Vagina (tissue), 2 donors: ENCODE measurements around the gene GOLM1.

ENCODE experiments used
- POLR2AphosphoS5 ChIP-seq, 2 donors: sonication (generic); formaldehyde crosslinking; IDR thresholded peaks; one replicate each; pipeline ENCODE4 v1.9.0; 2017; ENCODE audit warnings: antibody characterized with exemption in 2 of 2, mild to moderate bottlenecking in 2 of 2, low read depth in 1 of 2; ENCODE audit not compliant: insufficient read depth in 1 of 2
- TF ChIP-seq, protein P1 (sequence below), 3 experiments: fragments of 450-650 bp in 2 of 3; fragments of 200-600 bp in 1 of 3; sonication (generic) in 1 of 3; IDR thresholded peaks; one replicate each; pipeline ENCODE4 v1.5.1; 2017 to 2019; ENCODE audit warnings: antibody characterized with exemption in 3 of 3, mild to moderate bottlenecking in 2 of 3, moderate library complexity in 2 of 3

DNA sequence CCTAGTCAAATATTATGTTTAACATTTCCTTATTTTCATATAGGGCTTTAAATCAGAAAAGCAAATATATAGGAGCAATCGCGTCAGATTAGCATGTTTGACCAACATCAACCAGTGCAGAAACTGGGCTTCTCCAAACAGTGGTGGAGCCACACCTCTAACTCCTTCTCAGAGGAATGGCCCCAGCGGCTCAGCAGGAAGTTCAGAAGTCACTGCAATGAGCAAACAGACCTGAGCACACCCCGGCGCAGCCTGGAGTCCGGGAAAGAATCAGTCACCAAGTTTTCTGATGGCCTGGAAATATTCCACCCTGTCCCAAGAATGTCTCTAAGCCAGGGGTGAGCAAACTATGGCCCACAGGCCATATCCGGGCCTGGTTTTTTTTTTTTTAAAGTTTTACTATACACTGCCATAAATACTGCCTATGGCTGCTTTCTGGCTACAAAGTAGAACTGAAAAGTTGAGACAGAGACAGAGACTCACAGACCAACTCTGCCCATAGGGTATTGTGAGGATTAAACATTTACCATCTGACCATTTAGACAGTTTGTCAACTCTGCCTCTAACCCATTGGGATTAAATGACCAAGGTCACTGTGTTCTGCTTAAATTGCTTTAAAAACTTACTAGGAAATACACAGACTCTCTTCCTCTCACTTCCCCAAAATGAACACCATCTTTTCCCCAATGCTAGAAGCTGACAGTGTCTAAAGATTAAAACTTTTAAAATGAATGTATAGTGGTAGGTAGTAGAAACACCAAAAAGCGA, 5.4 kb downstream of the GOLM1 start:
- no peak for TF ChIP-seq POLR2AphosphoS5 (IDR thresholded peaks at IDR 0.05; ENCODE audit: insufficient read depth in 1 of 2, low read depth in 1 of 2)
- TF ChIP-seq, protein P1, sequence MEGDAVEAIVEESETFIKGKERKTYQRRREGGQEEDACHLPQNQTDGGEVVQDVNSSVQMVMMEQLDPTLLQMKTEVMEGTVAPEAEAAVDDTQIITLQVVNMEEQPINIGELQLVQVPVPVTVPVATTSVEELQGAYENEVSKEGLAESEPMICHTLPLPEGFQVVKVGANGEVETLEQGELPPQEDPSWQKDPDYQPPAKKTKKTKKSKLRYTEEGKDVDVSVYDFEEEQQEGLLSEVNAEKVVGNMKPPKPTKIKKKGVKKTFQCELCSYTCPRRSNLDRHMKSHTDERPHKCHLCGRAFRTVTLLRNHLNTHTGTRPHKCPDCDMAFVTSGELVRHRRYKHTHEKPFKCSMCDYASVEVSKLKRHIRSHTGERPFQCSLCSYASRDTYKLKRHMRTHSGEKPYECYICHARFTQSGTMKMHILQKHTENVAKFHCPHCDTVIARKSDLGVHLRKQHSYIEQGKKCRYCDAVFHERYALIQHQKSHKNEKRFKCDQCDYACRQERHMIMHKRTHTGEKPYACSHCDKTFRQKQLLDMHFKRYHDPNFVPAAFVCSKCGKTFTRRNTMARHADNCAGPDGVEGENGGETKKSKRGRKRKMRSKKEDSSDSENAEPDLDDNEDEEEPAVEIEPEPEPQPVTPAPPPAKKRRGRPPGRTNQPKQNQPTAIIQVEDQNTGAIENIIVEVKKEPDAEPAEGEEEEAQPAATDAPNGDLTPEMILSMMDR (IDR thresholded peaks at IDR 0.05) = no peak
